ENCODE results near the gene DLX3.

DNA sequence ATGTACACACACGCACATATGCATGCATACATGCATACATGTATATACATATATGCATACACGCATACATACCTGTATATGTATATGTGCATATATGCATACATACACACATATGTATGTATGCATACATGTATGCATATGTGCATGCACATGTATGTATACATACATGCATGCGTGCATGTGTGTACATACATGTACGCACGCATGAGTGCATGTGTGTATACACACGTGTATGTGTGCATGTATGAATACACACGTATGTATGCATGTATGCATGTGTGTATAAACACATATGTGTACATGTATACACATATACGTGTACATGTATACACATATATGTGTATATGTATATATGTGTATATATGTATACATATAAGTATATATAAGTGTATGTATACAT is 28.5 kb upstream of the DLX3 start:
- TF ChIP-seq, protein P1, sequence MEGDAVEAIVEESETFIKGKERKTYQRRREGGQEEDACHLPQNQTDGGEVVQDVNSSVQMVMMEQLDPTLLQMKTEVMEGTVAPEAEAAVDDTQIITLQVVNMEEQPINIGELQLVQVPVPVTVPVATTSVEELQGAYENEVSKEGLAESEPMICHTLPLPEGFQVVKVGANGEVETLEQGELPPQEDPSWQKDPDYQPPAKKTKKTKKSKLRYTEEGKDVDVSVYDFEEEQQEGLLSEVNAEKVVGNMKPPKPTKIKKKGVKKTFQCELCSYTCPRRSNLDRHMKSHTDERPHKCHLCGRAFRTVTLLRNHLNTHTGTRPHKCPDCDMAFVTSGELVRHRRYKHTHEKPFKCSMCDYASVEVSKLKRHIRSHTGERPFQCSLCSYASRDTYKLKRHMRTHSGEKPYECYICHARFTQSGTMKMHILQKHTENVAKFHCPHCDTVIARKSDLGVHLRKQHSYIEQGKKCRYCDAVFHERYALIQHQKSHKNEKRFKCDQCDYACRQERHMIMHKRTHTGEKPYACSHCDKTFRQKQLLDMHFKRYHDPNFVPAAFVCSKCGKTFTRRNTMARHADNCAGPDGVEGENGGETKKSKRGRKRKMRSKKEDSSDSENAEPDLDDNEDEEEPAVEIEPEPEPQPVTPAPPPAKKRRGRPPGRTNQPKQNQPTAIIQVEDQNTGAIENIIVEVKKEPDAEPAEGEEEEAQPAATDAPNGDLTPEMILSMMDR (IDR thresholded peaks at IDR 0.05) = no peak
- TF ChIP-seq ZFX (IDR thresholded peaks at IDR 0.05; ENCODE audit: borderline replicate concordance) = no peak

Data from 22Rv1 (cell line).